ENCODE measurements around the gene ABCC2. TPM values are rescaled to one million over a fixed set of nuclear protein-coding genes. Genes with fewer than 3 reads are reported as not detected.
"Not testable (repeated sequence)": the region's sequence is repeated elsewhere in the genome, so short reads cannot be mapped to it uniquely, and the experiment has no call there.

Gene ABCC2
- total and polyA plus RNA-seq, 2 experiments from 2014 or later, result 29.7 to 63.1 TPM

- no peaks in the 10 kb centered on the region for H3K27me3 ChIP-seq
- peaks cover 7% of the 10 kb centered on the region for H3K9me3 ChIP-seq (ENCODE audit: low read depth)
- DNase-seq (ENCODE audit: low spot score), result no peak
- no peak overlapping the region for H3K4me2 ChIP-seq
- no peaks in the 10 kb centered on the region for H4K20me1 ChIP-seq (ENCODE audit: insufficient read depth, poor library complexity, severe bottlenecking)
- H3K36me3 ChIP-seq (replicated peaks; ENCODE audit: insufficient read depth, low read depth), result peaks cover 6% of the 10 kb centered on the region
- peaks cover 7% of the 10 kb centered on the region for H3K79me2 ChIP-seq
- H2AFZ ChIP-seq, result no peak overlapping the region
- TF ChIP-seq CTCF (IDR thresholded peaks at IDR 0.05; ENCODE audit: poor library complexity) (no peak), EZH2 (IDR thresholded peaks at IDR 0.05; ENCODE audit: borderline replicate concordance) (no peak), EZH2phosphoT487 (IDR thresholded peaks at IDR 0.05; ENCODE audit: low read depth, severe bottlenecking, unreplicated experiment) (no peak)
- H3K4me3 ChIP-seq, result no peak overlapping the region
- H3K4me1 ChIP-seq (ENCODE audit: insufficient read depth), result no peaks in the 10 kb centered on the region
- H3K9me2 ChIP-seq (replicated peaks; ENCODE audit: insufficient read depth), result no peaks in the 10 kb centered on the region
- 97% methylated on average over 3 of the region's 3 CpGs for WGBS (ENCODE audit: low lambda C conversion rate, missing lambda C conversion rate)
- H3K27ac ChIP-seq, result no peak overlapping the region
Measured at GRCh38 chr10:99740933-99741559, 41.4 kb upstream of the ABCC2 start.

- H3K4me2 ChIP-seq, result no peak overlapping the region
- peaks cover 7% of the 10 kb centered on the region for H3K9me3 ChIP-seq (ENCODE audit: low read depth)
- H3K27me3 ChIP-seq, result no peaks in the 10 kb centered on the region
- no peaks in the 10 kb centered on the region for H3K9me2 ChIP-seq (replicated peaks; ENCODE audit: insufficient read depth)
- TF ChIP-seq EZH2phosphoT487 (IDR thresholded peaks at IDR 0.05; ENCODE audit: low read depth, severe bottlenecking, unreplicated experiment) (no peak), CTCF (IDR thresholded peaks at IDR 0.05; ENCODE audit: poor library complexity) (no peak), EZH2 (IDR thresholded peaks at IDR 0.05; ENCODE audit: borderline replicate concordance) (no peak)
- H3K4me3 ChIP-seq, result no peak overlapping the region
- peaks cover 7% of the 10 kb centered on the region for H3K79me2 ChIP-seq
- DNase-seq (ENCODE audit: low spot score), result no peak
- no peaks in the 10 kb centered on the region for H3K4me1 ChIP-seq (ENCODE audit: insufficient read depth)
- no peaks in the 10 kb centered on the region for H4K20me1 ChIP-seq (ENCODE audit: insufficient read depth, poor library complexity, severe bottlenecking)
- peaks cover 6% of the 10 kb centered on the region for H3K36me3 ChIP-seq (replicated peaks; ENCODE audit: insufficient read depth, low read depth)
- no peak overlapping the region for H3K27ac ChIP-seq
- H2AFZ ChIP-seq, result no peak overlapping the region
Measured at GRCh38 chr10:99742254-99742653, 40.2 kb upstream of the ABCC2 start.

- Histone ChIP-seq H3K4me1 (ENCODE audit: insufficient read depth) (no peaks in the 10 kb centered on the region), H3K27me3 (no peaks in the 10 kb centered on the region), H3K9me2 (replicated peaks; ENCODE audit: insufficient read depth) (no peaks in the 10 kb centered on the region), H3K27ac (no peak overlapping the region), H2AFZ (no peak overlapping the region), H3K9me3 (ENCODE audit: low read depth) (peaks cover 7% of the 10 kb centered on the region), H4K20me1 (ENCODE audit: insufficient read depth, poor library complexity, severe bottlenecking) (no peaks in the 10 kb centered on the region), H3K36me3 (replicated peaks; ENCODE audit: insufficient read depth, low read depth) (peaks cover 6% of the 10 kb centered on the region), H3K79me2 (peaks cover 7% of the 10 kb centered on the region), H3K4me2 (no peak overlapping the region), H3K4me3 (no peak overlapping the region)
- TF ChIP-seq EZH2 (IDR thresholded peaks at IDR 0.05; ENCODE audit: borderline replicate concordance) (no peak), CTCF (IDR thresholded peaks at IDR 0.05; ENCODE audit: poor library complexity) (no peak)
- WGBS (ENCODE audit: low lambda C conversion rate, missing lambda C conversion rate), result 93% methylated on average over 2 of the region's 2 CpGs
- DNase-seq (ENCODE audit: low spot score), result no peak
Measured at GRCh38 chr10:99742701-99743100, 39.7 kb upstream of the ABCC2 start.

GRCh38 chr10:99743841-99744240, 38.6 kb upstream of the ABCC2 start:
- Histone ChIP-seq H3K27ac (no peak overlapping the region), H4K20me1 (ENCODE audit: insufficient read depth, poor library complexity, severe bottlenecking) (no peaks in the 10 kb centered on the region), H3K9me3 (ENCODE audit: low read depth) (peaks cover 7% of the 10 kb centered on the region), H3K4me1 (ENCODE audit: insufficient read depth) (no peaks in the 10 kb centered on the region), H3K4me2 (no peak overlapping the region), H3K4me3 (no peak overlapping the region), H3K36me3 (replicated peaks; ENCODE audit: insufficient read depth, low read depth) (peaks cover 6% of the 10 kb centered on the region), H3K27me3 (no peaks in the 10 kb centered on the region), H3K9me2 (replicated peaks; ENCODE audit: insufficient read depth) (no peaks in the 10 kb centered on the region), H2AFZ (no peak overlapping the region), H3K79me2 (peaks cover 7% of the 10 kb centered on the region)
- DNase-seq (ENCODE audit: low spot score), result no peak
- TF ChIP-seq EZH2phosphoT487 (IDR thresholded peaks at IDR 0.05; ENCODE audit: low read depth, severe bottlenecking, unreplicated experiment) (no peak), CTCF (IDR thresholded peaks at IDR 0.05; ENCODE audit: poor library complexity) (no peak), EZH2 (IDR thresholded peaks at IDR 0.05; ENCODE audit: borderline replicate concordance) (no peak)
- WGBS (ENCODE audit: low lambda C conversion rate, missing lambda C conversion rate), result 94% methylated on average over 3 of the region's 3 CpGs

GRCh38 chr10:99746166-99746565, 36.3 kb upstream of the ABCC2 start:
- H2AFZ ChIP-seq; H3K27me3 ChIP-seq; H3K36me3 ChIP-seq (replicated peaks; ENCODE audit: insufficient read depth, low read depth); H3K9me2 ChIP-seq (replicated peaks; ENCODE audit: insufficient read depth); H3K9me3 ChIP-seq (ENCODE audit: low read depth); H3K79me2 ChIP-seq; DNase-seq (ENCODE audit: low spot score); H3K27ac ChIP-seq; H3K4me2 ChIP-seq; H3K4me1 ChIP-seq (ENCODE audit: insufficient read depth); H4K20me1 ChIP-seq (ENCODE audit: insufficient read depth, poor library complexity, severe bottlenecking); H3K4me3 ChIP-seq: not testable (repeated sequence)
- WGBS (ENCODE audit: low lambda C conversion rate, missing lambda C conversion rate), result 91% methylated on average over 2 of the region's 2 CpGs
